SK-N-SH (cell line): ENCODE results near the gene NECTIN1.

ENCODE experiments used
- CHD2 ChIP-seq: fragments of 150-350 bp; IDR thresholded peaks from 2 replicates; pipeline ENCODE4 v1.6.1; 2018; ENCODE audit warnings: low read length; ENCODE audit not compliant: partially characterized antibody
- CTCF ChIP-seq: fragments of 200-600 bp; sonication (generic); IDR thresholded peaks from 2 replicates; pipeline ENCODE4 v1.6.1; 2017; ENCODE audit warnings: antibody characterized with exemption, mild to moderate bottlenecking, moderate library complexity
- EP300 ChIP-seq, 2 experiments: IDR thresholded peaks; 2 replicates each; pipeline versions ENCODE4 v1.4.0 to v1.6.1; 2012; ENCODE audit warnings: borderline replicate concordance in 1 of 2, low read depth in 1 of 2, low read length in 1 of 2
- EZH2phosphoT487 ChIP-seq: fragments of 200-600 bp; sonication (generic); IDR thresholded peaks from 2 replicates; pipeline ENCODE4 v1.6.1; 2017; ENCODE audit warnings: low read depth, mixed run types, mild to moderate bottlenecking, antibody characterized with exemption, moderate library complexity, borderline replicate concordance
- MXI1 ChIP-seq: IDR thresholded peaks from 2 replicates; pipeline ENCODE4 v1.6.1; 2012; ENCODE audit warnings: mild to moderate bottlenecking, low read depth, low read length, improper control_type of control experiment
- NFIC ChIP-seq: IDR thresholded peaks from 2 replicates; pipeline ENCODE4 v1.4.0; 2012; ENCODE audit warnings: borderline replicate concordance
- POLR2AphosphoS5 ChIP-seq: IDR thresholded peaks from 2 replicates; pipeline ENCODE4 v1.6.1; 2012; ENCODE audit warnings: low read depth, low read length
- RAD21 ChIP-seq: IDR thresholded peaks from 2 replicates; pipeline ENCODE4 v1.6.1; 2012; ENCODE audit warnings: mild to moderate bottlenecking, low read length
- TAF1 ChIP-seq: IDR thresholded peaks from 2 replicates; pipeline ENCODE4 v1.6.1; 2012; ENCODE audit warnings: low read depth, mild to moderate bottlenecking, low read length, moderate library complexity, borderline replicate concordance
- TCF12 ChIP-seq: IDR thresholded peaks from 2 replicates; pipeline ENCODE4 v1.4.0; 2012
- USF2 ChIP-seq: fragments of 150-350 bp; IDR thresholded peaks from 2 replicates; pipeline ENCODE4 v1.6.1; 2017; ENCODE audit warnings: antibody characterized with exemption, low read length, low read depth, borderline replicate concordance
- TF ChIP-seq, protein P1 (sequence below): IDR thresholded peaks from 2 replicates; pipeline ENCODE4 v1.6.1; 2012; ENCODE audit warnings: mild to moderate bottlenecking, low read depth, low read length, moderate library complexity

DNA sequence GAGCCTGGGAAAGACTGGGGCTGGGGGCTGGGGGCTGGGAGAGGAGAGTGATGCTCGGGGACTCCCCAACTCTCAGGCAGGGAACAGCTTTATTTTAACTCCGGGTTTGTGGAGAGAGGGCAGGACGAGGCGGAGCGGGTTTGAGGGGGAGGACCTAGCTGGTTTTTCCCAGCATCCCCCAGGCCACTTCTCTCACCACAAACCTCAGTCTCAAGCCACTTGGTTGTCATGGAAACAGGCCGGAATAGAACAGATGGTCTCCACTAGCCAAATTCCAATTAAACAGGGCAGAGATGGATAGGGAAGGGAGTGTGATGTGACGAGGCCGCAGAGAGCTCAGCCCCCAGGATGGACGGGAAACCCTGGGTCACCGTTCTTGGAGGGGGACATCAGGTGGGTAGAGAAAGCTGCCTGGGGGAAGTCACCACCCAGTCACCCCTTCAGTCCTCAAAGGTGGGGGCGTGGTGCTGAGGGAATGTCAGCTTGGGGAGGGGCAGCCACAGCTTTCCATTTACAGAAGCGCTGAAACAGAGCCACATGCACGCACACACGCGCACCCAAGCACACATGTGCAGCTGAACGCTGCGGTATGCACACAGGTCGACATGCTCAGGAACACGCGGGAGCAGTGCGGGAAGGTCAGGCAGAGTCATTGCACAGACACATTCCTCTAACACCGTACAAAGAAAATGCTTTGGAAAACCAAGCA is 19.2 kb downstream of the NECTIN1 start:
- no peak for TF ChIP-seq CTCF
- TF ChIP-seq, protein P1, sequence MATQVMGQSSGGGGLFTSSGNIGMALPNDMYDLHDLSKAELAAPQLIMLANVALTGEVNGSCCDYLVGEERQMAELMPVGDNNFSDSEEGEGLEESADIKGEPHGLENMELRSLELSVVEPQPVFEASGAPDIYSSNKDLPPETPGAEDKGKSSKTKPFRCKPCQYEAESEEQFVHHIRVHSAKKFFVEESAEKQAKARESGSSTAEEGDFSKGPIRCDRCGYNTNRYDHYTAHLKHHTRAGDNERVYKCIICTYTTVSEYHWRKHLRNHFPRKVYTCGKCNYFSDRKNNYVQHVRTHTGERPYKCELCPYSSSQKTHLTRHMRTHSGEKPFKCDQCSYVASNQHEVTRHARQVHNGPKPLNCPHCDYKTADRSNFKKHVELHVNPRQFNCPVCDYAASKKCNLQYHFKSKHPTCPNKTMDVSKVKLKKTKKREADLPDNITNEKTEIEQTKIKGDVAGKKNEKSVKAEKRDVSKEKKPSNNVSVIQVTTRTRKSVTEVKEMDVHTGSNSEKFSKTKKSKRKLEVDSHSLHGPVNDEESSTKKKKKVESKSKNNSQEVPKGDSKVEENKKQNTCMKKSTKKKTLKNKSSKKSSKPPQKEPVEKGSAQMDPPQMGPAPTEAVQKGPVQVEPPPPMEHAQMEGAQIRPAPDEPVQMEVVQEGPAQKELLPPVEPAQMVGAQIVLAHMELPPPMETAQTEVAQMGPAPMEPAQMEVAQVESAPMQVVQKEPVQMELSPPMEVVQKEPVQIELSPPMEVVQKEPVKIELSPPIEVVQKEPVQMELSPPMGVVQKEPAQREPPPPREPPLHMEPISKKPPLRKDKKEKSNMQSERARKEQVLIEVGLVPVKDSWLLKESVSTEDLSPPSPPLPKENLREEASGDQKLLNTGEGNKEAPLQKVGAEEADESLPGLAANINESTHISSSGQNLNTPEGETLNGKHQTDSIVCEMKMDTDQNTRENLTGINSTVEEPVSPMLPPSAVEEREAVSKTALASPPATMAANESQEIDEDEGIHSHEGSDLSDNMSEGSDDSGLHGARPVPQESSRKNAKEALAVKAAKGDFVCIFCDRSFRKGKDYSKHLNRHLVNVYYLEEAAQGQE: no peak
- peak; percentile 93 for TF ChIP-seq MXI1
- no peak for TF ChIP-seq RAD21
- no peak for TF ChIP-seq TCF12
- TF ChIP-seq CHD2: peak; percentile 18
- no peak for TF ChIP-seq USF2
- TF ChIP-seq POLR2AphosphoS5: no peak
- no peak for TF ChIP-seq TAF1
- TF ChIP-seq EZH2phosphoT487: no peak
- TF ChIP-seq NFIC: no peak
- TF ChIP-seq EP300 (IDR thresholded peaks at IDR 0.05; ENCODE audit: borderline replicate concordance in 1 of 2, low read depth in 1 of 2, low read length in 1 of 2): no peak; a peak in 1 of 4 replicates
